Ovary (tissue), 3 donors: ENCODE measurements around the gene MIX23.

Source experiments
- EP300 ChIP-seq: sonication (generic); formaldehyde crosslinking; IDR thresholded peaks from one replicate; pipeline ENCODE4 v1.6.1; 2017; ENCODE audit warnings: antibody characterized with exemption
- TF ChIP-seq, protein P1 (sequence below), 3 donors: fragments of 450-650 bp in 2 of 3; fragments of 200-600 bp in 1 of 3; IDR thresholded peaks; one replicate each; pipeline versions ENCODE4 v1.5.1 to v1.8.0; 2016 to 2022; ENCODE audit warnings: antibody characterized with exemption in 3 of 3, mild to moderate bottlenecking in 1 of 3
- donor health status: DM: no; HTN: no; CAD: no.

DNA sequence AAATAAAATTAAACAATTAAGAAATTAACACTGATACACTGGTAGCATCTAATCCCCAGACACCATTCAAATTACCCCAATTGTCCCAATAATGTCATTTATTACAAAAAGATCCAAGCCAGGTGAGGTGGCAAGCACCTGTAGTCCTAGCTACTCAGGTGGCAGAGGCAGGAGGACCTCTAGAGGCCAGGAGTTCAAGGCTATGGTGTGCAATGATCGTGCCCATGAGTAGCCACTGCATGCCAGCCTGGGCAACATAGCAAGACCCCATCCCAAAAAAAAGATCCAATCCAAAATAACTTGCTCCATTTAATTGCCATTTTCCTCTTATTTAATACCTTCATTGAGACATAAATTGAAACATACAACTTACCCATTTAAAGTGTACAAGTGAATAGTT is 40.2 kb downstream of the MIX23 start:
- TF ChIP-seq, protein P1, sequence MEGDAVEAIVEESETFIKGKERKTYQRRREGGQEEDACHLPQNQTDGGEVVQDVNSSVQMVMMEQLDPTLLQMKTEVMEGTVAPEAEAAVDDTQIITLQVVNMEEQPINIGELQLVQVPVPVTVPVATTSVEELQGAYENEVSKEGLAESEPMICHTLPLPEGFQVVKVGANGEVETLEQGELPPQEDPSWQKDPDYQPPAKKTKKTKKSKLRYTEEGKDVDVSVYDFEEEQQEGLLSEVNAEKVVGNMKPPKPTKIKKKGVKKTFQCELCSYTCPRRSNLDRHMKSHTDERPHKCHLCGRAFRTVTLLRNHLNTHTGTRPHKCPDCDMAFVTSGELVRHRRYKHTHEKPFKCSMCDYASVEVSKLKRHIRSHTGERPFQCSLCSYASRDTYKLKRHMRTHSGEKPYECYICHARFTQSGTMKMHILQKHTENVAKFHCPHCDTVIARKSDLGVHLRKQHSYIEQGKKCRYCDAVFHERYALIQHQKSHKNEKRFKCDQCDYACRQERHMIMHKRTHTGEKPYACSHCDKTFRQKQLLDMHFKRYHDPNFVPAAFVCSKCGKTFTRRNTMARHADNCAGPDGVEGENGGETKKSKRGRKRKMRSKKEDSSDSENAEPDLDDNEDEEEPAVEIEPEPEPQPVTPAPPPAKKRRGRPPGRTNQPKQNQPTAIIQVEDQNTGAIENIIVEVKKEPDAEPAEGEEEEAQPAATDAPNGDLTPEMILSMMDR (IDR thresholded peaks at IDR 0.05), result no peak
- no peak for TF ChIP-seq EP300
